NCI-H774 (cell line): ENCODE results near the gene CCDC122.
A peak's percentile ranks its signal among the peaks of the same experiment; 100 is the strongest.
"Not testable (repeated sequence)": the region's sequence is repeated elsewhere in the genome, so short reads cannot be mapped to it uniquely, and the experiment has no call there.

ENCODE experiments used
- DNase-seq: peaks from one replicate; lab custom pipeline; 2025; lab: John Stamatoyannopoulos, UW

The CCDC122 gene

GRCh38 chr13:43877326-43877725, 2.2 kb downstream of the CCDC122 start:
- no peak for DNase-seq

- DNase-seq, result no peak
Observed at GRCh38 chr13:43876366-43876765, 3.2 kb downstream of the CCDC122 start.

DNA sequence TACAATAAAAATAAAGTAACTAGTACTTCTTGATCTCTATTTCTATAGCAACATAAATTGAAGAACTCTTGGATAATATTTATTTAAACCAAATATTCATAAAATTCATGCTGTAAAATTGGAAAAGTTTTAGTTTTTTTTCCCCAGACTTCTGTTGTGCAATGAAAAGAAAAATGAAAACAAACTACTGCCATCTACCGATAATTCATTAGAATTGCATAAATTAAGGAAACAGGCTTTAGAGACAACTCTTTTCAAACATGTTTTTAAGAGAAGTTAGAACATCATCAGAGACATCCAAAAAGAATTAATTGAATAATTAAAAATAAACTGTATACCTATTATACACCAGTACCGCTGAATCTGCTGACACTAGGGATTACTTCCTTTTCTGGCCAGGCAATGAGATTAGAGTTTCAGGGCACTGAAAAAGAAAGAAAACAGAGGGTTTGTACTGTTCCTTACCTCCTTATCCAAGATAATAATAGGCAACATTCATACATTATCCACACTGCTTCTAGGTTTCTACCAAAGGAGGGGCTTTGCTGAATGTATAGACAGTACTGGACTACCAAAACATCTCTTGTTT, 4.9 kb downstream of the CCDC122 start:
- DNase-seq, result no peak

DNA sequence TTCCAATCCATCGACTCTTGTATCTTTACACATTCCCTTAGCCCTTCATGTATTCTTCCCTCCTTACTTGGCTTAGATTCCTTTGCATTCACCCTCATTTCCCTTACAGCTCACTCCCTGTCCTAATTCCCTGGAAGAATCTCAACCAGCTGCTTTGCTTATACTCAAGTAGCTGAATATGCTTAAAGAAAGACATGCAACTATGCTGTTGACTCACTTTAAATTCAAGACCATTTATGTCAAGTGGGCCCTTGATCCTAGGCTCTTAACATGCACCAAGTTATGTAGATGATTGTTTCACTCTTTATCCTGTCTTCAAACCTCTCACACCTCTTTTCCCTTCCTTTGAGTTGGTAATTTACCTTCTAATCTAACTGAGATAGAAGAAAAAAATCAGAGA, 7.4 kb downstream of the CCDC122 start:
- DNase-seq, result no peak

DNA sequence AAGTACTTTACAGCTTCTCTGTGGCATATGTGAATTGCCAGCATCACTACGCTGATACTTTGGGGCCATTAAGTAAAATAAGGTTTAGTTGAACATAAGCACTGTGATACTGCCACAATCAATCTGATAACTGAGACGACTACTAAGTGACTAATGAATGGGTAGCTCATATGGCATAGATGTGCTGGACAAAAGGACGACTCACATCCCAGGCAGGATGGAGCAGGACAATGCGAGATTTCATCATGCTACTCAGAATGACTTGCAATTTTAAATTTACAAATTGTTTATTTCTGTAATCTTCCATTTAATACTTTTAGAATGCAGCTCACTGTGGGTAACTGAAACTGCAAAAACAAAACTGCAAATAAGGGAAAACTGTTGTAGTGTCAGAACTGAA, 13.6 kb downstream of the CCDC122 start:
- DNase-seq, result no peak

DNA sequence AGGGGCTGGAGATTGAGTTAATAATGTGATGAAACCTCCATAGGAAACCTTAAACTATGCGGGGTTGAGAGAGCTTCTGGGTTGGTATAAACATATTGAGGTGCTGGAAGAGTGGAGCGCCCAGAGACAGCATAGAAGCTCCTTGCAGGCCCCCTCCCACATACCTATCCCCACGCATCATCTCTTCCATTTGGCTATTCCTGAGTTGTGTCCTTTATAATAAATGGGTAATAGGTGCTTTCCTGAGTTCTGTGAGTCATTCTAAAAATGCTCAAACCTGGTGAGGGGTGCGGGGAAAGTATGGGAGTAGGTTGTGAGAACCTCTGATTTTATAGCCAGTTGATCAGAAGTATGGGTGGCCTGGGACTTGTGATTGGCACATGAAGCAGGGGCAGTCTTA, 14.6 kb downstream of the CCDC122 start:
- DNase-seq, result no peak

GRCh38 chr13:43861863-43862262, 17.7 kb downstream of the CCDC122 start:
- DNase-seq, result no peak

- DNase-seq, result no peak
Observed at GRCh38 chr13:43852923-43853404, 26.6 kb downstream of the CCDC122 start.

- no peak for DNase-seq
Observed at GRCh38 chr13:43850873-43851272, 28.7 kb downstream of the CCDC122 start.

DNA sequence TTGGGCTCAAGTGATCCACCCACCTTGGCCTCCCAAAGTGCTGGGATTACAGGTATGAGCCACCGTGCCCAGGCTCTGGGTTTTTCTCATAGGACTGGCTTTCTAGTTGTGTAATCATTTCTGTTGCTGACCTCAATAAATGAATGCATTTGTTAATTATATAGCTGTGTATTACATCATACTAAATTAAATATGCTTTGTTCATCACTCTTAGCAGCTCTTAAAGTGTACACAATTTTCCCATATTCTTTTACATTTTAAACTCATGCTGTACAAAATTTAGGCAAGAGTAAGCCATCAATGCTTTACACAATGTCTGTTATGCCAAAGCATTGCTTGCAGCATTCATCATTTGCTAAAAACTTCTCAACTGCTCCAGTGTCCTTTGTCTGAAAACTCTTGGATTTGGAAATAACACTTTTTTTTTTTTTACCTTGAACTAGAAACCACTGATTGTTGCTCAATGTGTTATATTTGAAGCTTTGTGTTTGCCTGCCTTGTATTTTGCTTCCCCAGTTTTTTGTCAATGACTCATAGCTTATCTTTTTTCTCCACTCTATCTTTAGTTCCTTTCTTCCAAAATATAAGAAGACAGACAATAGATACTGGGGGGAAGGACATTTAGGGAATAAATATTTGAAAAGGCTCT, 31.4 kb downstream of the CCDC122 start:
- no peak for DNase-seq

GRCh38 chr13:43846496-43847158, 32.9 kb downstream of the CCDC122 start:
- no peak for DNase-seq

DNA sequence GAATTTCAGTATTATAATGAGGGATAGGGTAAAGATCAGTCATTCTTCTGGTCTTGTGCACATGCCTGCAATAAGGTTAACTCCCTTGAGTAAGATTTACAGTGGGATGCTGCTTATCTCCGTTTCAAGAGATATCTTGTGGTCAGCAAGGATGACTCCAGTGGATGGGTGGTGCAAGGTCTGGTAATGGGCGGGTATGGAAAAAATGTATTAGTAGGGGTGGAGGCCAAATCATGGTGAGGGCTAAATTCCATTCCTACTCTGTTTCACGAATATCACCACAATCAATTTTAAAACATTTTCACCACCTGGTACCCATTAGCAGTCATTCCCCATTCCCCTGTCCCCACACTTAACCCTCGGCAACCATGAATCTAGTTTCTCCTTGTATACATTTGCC, 40.6 kb downstream of the CCDC122 start:
- no peak for DNase-seq

- no peak for DNase-seq
Observed at GRCh38 chr13:43835701-43836100, 43.8 kb downstream of the CCDC122 start.

GRCh38 chr13:43831088-43831487, 48.5 kb downstream of the CCDC122 start:
- no peak for DNase-seq

GRCh38 chr13:43830497-43830881, 49.1 kb downstream of the CCDC122 start:
- no peak for DNase-seq

DNA sequence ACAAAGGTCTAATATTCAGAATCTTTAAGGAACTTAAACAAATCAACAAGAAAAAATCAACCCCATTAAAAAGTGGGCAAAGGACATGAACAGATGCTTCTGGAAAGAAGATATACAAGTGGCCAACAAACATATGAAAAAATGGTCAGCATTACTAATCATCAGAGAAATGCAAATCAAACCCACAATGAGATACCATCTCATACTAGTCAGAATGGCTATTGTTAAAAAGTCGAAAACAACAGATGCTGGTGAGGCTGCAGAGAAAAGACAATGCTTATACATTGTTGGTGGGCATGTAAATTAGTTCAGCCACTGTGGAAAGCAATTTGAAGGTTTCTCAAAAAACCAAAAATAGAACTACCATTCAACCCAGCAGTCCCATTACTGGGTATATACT, 54.9 kb downstream of the CCDC122 start:
- DNase-seq, result not testable (repeated sequence)

- DNase-seq, result no peak
Observed at GRCh38 chr13:43822969-43823368, 56.6 kb downstream of the CCDC122 start.

DNA sequence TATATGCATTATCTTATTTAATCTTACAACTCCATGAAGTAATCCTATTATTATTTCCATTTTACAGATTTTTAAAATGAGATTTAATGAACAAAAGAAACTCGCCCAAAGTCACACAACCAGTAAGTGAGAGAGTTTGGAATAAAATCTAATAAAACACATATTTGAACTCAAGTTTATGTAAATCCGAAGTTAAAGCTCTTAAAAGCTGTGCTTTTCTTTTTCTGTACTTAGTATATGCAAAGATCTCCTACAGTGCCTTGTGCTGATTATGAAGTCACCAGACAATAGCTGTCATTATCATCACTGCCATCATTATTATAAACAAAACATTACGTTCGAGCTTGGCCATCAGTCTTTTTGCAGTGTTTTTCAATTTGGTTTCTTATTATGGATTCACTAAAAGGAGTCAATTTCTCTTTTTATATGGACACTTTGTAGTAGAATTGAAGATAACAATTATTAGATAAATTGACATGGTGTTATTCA, 63.1 kb downstream of the CCDC122 start:
- DNase-seq, result no peak

- DNase-seq, result no peak
Observed at GRCh38 chr13:43815204-43815603, 64.3 kb downstream of the CCDC122 start.

DNA sequence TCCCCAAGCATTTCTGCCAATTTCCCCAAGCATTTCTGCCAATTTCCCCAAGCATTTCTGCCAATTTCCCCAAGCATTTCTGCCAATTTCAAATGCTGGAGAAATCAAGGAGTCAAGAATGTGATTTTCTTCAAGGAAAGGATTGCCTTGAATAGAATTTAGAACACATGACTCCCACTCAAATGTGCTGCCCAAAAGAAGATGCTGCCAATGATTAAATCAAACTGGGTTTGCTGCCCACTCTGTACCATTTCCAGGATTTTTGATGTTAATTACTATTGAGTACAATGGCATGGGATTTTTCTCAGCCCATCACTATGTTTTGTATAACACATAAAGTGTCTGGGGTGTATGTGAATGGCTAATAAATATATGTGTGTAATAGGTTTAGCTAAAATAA, 70.9 kb downstream of the CCDC122 start:
- no peak for DNase-seq

GRCh38 chr13:43805681-43806128, 73.8 kb downstream of the CCDC122 start:
- no peak for DNase-seq

- no peak for DNase-seq
Observed at GRCh38 chr13:43805071-43805468, 74.5 kb downstream of the CCDC122 start.

DNA sequence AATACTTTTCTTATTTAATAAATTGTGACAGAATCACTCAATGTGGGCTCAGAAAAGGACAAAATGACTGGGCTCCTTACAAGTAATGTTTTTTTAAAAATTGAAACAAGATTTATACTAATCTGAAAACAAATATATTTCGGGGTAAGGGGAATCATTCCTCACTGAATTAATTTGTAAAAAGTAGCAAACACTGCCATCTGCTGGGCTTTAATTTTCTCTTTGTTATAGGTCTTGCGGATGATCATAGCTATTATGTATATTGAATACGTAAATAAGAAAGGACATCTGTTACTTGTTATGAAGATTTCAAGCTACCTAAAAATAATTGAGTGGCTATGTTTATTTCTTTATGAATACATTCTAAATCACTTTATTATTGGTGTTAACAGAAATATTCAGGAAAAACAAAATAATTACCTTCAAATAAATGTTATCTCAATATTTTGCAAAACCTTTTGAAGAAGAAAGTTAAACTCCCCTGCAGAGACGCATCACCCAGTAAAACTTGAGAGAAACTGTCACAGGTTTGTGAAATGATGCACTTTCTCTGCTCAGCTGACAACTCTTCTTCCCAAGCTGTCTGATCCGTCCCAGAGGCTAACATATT, 75.0 kb downstream of the CCDC122 start:
- peak; percentile 26 for DNase-seq
